K562 (cell line): ENCODE data around the gene ERVK3-1. TPM values are rescaled to one million over a fixed set of nuclear protein-coding genes. Genes with fewer than 3 reads are reported as not detected.
A peak's percentile ranks its signal among the peaks of the same experiment; 100 is the strongest.

Experiments used
- BRD4 ChIP-seq: fragments of 200-600 bp; sonication (generic); IDR thresholded peaks from 2 replicates; pipeline ENCODE4 v1.6.1; 2017; ENCODE audit warnings: inconsistent platforms
- CLOCK ChIP-seq: fragments of 250-450 bp; sonication (Bioruptor Pico); IDR thresholded peaks from 2 replicates; pipeline ENCODE4 v1.4.0; 2020; ENCODE audit warnings: mild to moderate bottlenecking, moderate library complexity, borderline replicate concordance
- HMGN3 ChIP-seq: IDR thresholded peaks from 2 replicates; pipeline ENCODE4 v1.6.1; 2011; ENCODE audit warnings: borderline replicate concordance, low read depth, mild to moderate bottlenecking, mixed read lengths, low read length; ENCODE audit not compliant: insufficient read length; ENCODE audit errors: extremely low read depth
- MED1 ChIP-seq: sonication (generic); formaldehyde crosslinking; IDR thresholded peaks from 2 replicates; pipeline ENCODE4 v1.8.1; 2023; ENCODE audit warnings: missing genetic modification reagents, borderline replicate concordance
- MEIS2 ChIP-seq: fragments of 450-650 bp; IDR thresholded peaks from 2 replicates; pipeline ENCODE4 v1.6.1; 2014; ENCODE audit warnings: mild to moderate bottlenecking; ENCODE audit not compliant: partially characterized antibody
- PML ChIP-seq: IDR thresholded peaks from 2 replicates; pipeline ENCODE4 v1.6.1; 2012; ENCODE audit warnings: low read length, inconsistent platforms
- SIN3B ChIP-seq: fragments of 450-650 bp; IDR thresholded peaks from 2 replicates; pipeline ENCODE4 v1.6.1; 2017; ENCODE audit warnings: low read depth, mild to moderate bottlenecking, moderate library complexity
- TCF3 ChIP-seq: sonication (generic); formaldehyde crosslinking; IDR thresholded peaks from 2 replicates; pipeline ENCODE4 v1.4.0; 2020; ENCODE audit warnings: mild to moderate bottlenecking, missing genetic modification reagents
- ZBTB7A ChIP-seq: IDR thresholded peaks from 2 replicates; pipeline ENCODE4 v1.6.1; 2011; ENCODE audit warnings: low read depth, mild to moderate bottlenecking, low read length, moderate library complexity, borderline replicate concordance; ENCODE audit not compliant: control insufficient read depth
- ZNF511 ChIP-seq: sonication (generic); formaldehyde crosslinking; IDR thresholded peaks from 2 replicates; pipeline ENCODE4 v1.8.0; 2022; ENCODE audit warnings: mild to moderate bottlenecking, missing genetic modification reagents
- polyA plus RNA-seq, 8 experiments: library from polyadenylated mRNA; depleted of rRNA in 4 of 8; stranded (reverse) in 5 of 8; unstranded in 3 of 8; fragments of >200 nt; fragmentation: Nextera tagmentation in 2 of 8; fragmentation: Illumina TruSeq in 1 of 8; extraction: Ambion mirVana in 2 of 8; extraction: Trizol in 1 of 8; gene quantifications; 2 replicates each; pipeline versions ENCODE4 v1.2.1 to v1.2.3, GENCODE V29; 2011 to 2014; ENCODE audit warnings: inconsistent platforms in 1 of 8, missing spikeins in 1 of 8
- total RNA-seq, 7 experiments: library from RNA; depleted of rRNA in 6 of 7; stranded (reverse); fragments of >200 nt in 6 of 7; fragmentation: Illumina TruSeq in 2 of 7; extraction: Trizol in 2 of 7; gene quantifications; 2 replicates each; pipeline versions ENCODE4 v1.2.1 to v1.2.3, GENCODE V29; 2011 to 2021; ENCODE audit warnings: low replicate concordance in 1 of 7
- TF ChIP-seq, protein P1 (sequence below): sonication (generic); formaldehyde crosslinking; IDR thresholded peaks from 2 replicates; pipeline ENCODE4 v1.8.0; 2022; ENCODE audit warnings: missing genetic modification reagents, mild to moderate bottlenecking, borderline replicate concordance
- TF ChIP-seq, protein P2 (sequence below), 2 experiments: fragments of 250-450 bp in 1 of 2; fragments of 450-650 bp in 1 of 2; sonication (Bioruptor Pico) in 1 of 2; IDR thresholded peaks; 2 replicates each; pipeline versions ENCODE4 v1.6.1 to v1.8.0; 2016 to 2021; ENCODE audit warnings: mild to moderate bottlenecking in 2 of 2, moderate library complexity in 2 of 2, missing compliant biosample characterization in 1 of 2, missing genetic modification characterization in 1 of 2
- TF ChIP-seq, protein P3 (sequence below): fragments of 450-650 bp; IDR thresholded peaks from 2 replicates; pipeline ENCODE4 v1.6.1; 2016; ENCODE audit warnings: borderline replicate concordance

The ERVK3-1 gene
- total and polyA plus RNA-seq, 9 of the 15 experiments (the other 6 are each of a cell fraction or from before 2014, with no cell fraction given): 87.6 to 299 (median 119) TPM

- TF ChIP-seq, protein P1, sequence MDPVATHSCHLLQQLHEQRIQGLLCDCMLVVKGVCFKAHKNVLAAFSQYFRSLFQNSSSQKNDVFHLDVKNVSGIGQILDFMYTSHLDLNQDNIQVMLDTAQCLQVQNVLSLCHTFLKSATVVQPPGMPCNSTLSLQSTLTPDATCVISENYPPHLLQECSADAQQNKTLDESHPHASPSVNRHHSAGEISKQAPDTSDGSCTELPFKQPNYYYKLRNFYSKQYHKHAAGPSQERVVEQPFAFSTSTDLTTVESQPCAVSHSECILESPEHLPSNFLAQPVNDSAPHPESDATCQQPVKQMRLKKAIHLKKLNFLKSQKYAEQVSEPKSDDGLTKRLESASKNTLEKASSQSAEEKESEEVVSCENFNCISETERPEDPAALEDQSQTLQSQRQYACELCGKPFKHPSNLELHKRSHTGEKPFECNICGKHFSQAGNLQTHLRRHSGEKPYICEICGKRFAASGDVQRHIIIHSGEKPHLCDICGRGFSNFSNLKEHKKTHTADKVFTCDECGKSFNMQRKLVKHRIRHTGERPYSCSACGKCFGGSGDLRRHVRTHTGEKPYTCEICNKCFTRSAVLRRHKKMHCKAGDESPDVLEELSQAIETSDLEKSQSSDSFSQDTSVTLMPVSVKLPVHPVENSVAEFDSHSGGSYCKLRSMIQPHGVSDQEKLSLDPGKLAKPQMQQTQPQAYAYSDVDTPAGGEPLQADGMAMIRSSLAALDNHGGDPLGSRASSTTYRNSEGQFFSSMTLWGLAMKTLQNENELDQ (CRISPR knock-in tag): no peak
- TF ChIP-seq PML (peak; percentile 73), CLOCK (no peak), SIN3B (peak; percentile 83), TCF3 (CRISPR knock-in tag) (peak; percentile 55), ZNF511 (CRISPR knock-in tag) (peak; percentile 89), MEIS2 (peak; percentile 31), BRD4 (no peak), MED1 (0 out of 2 replicates have a peak, but pooled peaks have one; percentile 34), HMGN3 (peak; percentile 54), ZBTB7A (peak; percentile 68; the same call in 1 of the 2 replicates)
- TF ChIP-seq, protein P2, sequence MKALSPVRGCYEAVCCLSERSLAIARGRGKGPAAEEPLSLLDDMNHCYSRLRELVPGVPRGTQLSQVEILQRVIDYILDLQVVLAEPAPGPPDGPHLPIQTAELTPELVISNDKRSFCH (CRISPR knock-in tag; IDR thresholded peaks at IDR 0.05): no peak
- TF ChIP-seq, protein P2 (tag; IDR thresholded peaks at IDR 0.05): 0 out of 2 replicates have a peak, but pooled peaks have one; percentile 53
- TF ChIP-seq, protein P3, sequence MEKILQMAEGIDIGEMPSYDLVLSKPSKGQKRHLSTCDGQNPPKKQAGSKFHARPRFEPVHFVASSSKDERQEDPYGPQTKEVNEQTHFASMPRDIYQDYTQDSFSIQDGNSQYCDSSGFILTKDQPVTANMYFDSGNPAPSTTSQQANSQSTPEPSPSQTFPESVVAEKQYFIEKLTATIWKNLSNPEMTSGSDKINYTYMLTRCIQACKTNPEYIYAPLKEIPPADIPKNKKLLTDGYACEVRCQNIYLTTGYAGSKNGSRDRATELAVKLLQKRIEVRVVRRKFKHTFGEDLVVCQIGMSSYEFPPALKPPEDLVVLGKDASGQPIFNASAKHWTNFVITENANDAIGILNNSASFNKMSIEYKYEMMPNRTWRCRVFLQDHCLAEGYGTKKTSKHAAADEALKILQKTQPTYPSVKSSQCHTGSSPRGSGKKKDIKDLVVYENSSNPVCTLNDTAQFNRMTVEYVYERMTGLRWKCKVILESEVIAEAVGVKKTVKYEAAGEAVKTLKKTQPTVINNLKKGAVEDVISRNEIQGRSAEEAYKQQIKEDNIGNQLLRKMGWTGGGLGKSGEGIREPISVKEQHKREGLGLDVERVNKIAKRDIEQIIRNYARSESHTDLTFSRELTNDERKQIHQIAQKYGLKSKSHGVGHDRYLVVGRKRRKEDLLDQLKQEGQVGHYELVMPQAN: peak; percentile 99
Observed at GRCh38 chr19:58305065-58305931, at the start of gene ERVK3-1 (continued).
